Measurements from ENCODE around the gene GRIP1.

Gene GRIP1

DNA sequence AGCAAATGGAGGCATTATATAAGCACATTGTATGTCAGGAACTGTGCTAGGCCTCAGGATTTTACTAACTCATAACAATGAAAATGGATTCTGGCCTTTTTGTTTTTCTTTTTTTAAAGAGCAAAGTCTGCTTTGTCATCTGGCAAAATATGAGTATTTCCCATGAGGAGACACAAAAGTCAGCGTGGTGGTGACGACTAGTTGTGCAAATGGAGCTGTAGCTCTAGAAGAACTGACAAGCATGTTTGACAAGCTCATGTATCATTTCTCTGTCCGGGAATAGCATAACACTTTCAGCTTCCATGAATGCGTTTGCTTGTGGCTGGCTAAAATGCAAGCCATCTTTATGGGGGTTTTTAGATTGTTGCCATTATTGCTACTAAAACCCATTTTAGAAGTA is 248.8 kb downstream of the GRIP1 start:
- no peak for DNase-seq

DNA sequence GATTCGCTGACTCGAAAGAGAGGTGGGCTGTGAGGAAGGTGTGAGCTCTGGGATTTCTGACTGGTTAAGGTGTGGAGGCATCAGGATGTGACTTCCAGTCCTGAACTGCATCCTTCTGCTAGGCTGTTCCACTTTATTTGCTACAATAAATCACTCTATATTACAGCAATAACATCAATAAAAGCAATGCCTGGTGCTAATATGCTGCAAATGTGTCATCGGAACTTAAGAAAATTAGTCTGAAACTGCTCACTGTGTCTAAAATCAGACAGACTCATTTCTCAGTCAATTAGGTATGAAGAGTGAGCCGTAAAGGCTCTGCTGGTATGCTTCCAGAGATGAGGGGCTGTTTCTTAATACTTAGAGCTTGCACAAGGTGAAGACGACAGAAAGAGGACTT is 250.0 kb downstream of the GRIP1 start:
- DNase-seq: no peak

- DNase-seq: no peak
Measured at GRCh38 chr12:66428261-66428660, 250.6 kb downstream of the GRIP1 start.

GRCh38 chr12:66426696-66427095 is 252.2 kb downstream of the GRIP1 start:
- no peak for DNase-seq

DNA sequence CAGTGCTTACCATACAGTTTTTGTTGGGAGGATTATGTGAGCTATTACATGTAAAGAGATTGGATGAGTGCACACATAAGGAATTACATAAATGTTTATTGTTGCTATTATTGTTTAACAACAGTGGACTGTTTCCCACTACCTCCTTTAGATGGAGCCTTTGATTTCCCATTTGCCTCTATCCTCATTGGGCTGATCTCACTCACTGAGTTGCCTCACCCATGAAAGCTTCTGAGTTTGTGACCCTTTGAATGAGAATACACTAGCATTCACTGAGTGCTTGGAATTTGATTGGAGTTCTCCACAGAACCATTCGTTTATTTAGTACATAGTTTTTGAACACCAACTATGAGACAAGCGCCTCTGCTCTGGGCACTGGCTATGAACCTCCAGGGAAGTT is 255.6 kb downstream of the GRIP1 start:
- no peak for DNase-seq

GRCh38 chr12:66418908-66419307 is 260.0 kb downstream of the GRIP1 start:
- no peak for DNase-seq

DNA sequence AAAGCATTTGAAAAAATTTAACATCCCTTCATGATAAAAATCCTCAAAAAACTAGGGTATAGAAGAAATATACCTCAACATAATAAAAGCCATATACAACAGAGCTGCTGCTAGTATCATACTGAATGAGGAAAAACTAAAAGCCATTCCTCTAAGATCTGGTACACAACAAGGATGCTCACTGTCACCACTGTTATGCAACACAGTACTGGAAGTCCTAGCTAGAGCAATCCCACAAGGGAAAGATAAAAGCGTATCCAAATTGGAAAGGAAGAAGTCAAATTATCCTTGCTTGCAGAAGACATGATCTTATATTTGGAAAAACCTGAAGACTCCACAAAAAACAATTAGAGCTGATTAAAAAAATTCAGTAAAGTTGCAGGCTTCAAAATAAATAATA is 261.7 kb downstream of the GRIP1 start:
- no peak for DNase-seq

DNA sequence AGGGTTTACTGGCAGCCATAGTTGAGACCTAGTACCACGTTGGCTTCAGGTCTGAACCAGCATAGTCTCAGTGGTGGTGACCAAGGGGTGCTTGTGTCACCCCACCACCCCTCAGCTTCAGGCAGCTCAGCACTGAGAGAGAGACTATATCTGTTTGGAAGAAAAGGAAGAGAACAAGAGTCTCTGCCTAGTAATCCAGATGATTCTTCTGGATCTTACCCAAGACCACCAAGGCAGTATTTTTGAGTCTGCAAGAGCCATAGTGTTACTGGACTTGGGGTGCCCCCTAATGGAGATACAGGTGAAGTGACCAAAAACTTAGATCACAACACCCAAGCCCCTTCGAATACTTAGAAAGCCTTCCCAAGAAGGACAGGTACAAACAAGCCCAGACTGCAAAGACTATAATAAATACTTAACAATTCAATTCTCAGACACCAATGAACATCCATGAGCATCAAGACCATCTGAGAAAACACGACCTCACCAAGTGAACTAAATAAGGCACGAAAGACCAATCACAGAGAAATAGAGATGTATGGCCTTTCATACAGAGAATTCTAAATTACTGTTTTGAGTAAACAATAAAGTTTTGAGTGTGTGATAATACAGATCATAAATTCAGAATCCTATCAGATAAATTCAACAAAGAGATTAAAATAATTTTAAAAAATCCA is 269.5 kb downstream of the GRIP1 start:
- DNase-seq: peak; percentile 61

DNA sequence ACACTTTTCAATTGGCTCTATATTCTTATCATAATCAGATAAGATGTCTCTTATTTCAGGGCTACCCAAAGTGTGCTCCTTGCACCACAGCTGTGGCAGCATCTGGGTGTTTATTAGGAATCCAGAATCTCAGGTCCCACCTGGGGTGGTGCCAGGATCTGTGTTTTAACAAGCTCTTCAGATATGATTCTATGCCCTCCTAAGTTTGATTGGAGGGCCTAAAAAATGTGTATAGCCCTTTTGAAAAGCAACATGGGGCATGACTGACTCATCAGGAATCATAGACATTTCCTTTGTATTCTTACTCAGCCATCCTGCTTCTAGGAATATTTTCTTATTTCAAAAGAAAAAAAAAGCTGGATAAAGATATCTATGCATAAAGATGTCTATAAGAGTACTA is 273.5 kb downstream of the GRIP1 start:
- DNase-seq: no peak

- DNase-seq: no peak
Measured at GRCh38 chr12:66403746-66404145, 275.1 kb downstream of the GRIP1 start.

- DNase-seq: no peak
Measured at GRCh38 chr12:66399911-66400306, 279.0 kb downstream of the GRIP1 start.

DNA sequence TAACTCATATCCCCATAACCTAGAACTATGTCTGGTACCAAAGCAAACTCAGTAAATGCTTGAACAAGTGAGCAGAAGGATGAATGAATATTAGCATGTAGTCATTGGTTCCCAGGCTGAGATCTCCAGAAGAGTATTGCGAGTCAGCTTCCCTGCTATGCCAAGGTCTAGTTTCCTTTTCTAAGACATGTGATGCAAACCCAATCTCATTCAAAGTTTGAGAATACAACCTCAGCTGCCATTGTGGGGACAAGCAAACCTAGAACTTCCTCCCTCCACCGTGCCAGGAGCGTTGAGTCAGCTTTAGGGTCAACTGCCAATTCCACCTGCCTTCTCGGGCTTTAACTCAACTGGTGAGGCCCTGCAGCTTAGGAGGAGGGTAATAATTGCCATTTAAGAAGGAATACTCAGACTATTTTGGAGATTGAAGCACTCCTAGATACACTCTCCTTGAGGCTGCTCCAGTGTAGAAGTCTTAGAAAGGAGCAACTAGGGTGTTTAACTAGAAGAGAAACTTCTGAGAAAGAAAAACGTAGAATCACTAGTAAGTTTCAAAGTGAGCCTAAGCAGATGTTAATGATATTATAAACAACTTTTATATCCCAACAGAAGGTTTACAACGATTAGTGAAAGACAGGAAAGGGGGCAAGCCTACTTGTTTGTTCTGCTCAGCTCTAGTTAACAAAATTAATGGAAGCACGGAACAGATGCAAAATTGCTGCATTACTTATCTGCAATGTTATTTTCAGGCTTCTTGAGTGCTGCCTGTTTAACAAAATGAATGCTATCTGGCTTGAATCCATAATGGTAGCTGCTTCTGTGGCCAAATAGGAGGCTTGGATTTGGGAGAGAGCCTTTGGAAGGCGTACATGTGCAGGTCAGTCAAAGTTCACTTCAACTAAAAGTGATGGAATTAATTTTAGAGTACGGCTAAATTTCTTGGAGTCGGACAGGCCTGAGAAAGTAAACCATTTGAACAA is 279.7 kb downstream of the GRIP1 start:
- no peak for DNase-seq

GRCh38 chr12:66397574-66398290 is 281.1 kb downstream of the GRIP1 start:
- no peak for DNase-seq

DNA sequence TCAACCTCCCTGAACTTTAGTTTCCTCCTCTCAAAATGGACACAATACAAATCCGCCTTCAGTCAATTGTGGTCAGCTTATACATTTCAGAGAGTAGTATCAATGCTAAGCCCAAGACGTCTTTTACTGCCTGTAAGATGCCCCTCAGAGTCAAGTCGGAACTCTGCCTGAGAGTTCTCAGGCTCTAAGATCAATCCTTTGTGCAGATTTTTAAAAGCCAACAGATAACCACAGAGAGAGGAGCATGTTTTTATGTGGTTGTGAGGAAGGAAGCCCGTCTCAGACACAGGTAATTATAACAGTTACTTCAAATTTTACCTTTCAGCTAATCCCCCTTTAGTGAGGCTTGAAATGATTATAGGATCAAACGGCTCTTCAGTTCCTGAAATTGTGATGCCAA is 285.0 kb downstream of the GRIP1 start:
- DNase-seq: no peak

DNA sequence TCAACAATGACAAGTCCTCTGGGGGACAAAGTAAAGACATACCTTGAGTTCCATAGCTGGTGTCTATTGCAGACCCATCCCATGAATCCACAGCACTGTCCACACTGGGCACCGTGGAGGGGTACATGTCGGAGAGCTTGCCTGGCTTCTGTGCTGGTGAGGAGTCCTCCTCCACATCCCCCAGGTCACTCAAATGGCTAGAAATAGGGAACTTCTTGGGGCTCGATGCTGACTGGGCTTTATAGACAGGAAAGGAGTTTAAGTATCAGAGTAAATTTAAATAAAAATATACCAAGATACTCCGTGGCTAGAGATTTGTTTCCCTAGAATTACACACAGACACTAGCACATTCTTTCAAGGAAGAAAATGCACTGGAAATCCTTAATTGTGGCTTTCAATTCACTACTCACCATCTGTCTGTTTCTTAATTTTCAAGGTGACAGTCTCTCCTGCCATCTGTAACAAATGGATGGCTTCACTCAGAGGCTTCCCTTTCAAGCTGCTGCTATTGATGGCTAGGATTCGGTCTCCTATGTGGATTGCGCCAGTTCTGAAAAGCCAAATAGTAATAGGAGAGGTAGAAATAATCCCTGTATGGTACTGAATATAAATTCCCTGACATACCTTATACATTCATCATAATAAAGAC is 286.5 kb downstream of the GRIP1 start:
- no peak for DNase-seq

DNA sequence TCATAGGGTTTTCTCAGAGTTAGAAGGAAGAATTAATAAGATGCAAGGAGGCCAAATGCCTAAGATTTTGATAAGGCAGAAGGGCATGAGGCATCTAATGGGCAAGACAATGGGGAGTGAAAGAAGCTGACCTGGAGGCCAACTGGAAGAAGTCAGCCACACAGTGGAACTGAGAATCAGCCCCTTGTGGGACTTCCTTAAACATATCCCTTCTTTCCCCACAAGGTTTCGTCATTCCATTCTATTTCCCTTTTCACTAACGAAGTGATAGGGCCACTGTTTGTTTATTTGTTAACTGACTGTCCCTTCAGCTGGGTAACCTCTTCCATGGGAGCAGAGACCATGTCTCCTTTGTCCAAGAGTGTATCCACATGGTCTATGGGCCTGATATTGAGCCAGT is 290.4 kb downstream of the GRIP1 start:
- DNase-seq: no peak

DNA sequence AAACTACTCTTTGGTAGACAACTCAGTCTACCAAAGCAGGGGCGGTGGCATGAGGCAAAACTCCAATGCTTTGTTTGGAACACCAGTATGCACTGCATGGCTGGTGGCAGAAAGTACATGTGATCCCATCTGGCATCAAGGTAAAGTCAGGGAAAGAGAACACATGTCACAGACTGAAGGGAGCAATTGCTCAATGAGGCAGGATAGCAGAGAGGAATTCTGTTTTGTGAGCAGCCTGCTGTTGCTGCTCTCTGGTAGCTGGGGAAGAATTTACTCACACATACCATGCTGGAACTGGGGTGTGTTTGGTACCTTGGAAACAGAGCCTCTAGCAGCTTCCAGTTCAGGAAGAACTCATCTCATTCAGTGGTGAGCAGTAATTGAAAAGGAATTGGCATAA is 291.8 kb downstream of the GRIP1 start:
- no peak for DNase-seq

DNA sequence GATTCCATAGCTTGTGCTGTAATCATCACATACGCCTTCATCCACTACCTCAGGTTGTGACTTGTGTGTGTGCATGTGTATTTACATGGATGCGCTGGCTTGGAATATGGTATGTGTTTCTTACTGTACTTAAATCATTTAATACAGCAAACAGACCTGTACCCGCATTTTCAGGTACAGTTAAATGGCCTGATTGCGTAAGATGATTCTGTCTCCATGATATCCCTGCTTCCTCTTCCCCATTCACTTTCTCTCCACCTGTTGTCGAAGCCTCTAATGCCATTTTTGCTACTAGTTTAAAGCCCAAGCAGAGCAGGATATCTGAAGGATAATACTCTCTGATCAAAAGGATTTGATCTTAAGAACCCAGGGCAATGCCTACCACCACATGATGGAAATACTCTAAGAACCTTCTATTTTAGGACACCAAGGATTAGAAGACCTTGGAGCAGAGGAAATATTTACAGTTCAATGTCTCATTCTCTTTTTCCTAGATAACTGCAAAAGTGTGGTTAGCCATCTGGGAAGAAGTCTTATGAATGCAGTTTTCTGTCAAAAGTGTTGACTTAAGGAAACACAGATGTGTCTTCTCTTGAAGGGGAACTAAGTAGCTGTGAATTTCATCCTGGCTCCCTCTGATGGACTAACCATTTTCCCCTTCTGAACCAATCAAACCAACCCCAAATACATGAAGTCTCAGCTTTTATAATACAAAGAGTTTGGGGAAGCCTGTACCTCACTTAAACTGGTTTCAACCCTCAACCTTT is 297.9 kb downstream of the GRIP1 start:
- DNase-seq: no peak

- DNase-seq: no peak
Measured at GRCh38 chr12:66379616-66380015, 299.3 kb downstream of the GRIP1 start.

DNA sequence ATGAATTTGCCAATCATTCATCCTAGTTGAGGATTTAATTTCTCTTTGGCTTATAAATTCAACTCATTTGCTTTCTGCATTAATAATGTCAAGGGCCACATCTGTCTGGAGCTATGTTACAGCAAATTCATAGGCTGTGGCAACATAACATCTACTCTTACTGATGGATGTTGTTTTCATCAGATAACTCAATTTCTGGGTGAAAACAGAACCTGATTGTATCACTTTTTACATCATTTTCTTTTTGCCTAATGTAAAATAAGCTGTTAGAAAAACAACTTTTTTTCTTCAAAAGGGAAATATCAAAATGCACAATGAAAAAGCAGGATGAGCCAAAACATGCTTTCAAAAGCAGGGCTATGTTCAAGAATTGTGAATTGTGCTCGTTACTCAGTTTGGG is 303.3 kb downstream of the GRIP1 start:
- no peak for DNase-seq

DNA sequence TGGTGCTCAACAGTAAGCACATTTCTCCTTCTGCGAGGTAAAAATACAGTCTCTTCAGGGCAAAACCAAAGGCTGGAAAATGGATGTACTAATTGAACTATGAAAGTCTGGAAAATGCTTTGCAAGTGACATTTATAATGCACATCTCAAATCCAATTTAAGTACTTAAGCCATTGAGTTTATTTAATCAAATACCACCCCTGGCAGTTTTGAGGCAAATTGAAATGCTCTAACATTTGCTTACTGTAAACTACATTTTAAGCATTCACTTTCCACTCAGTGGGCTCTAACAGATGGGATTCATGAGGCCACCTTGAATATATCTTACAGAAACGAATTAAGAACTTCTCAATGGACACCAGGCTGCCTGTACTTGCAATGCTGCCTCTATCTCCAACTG is 306.9 kb downstream of the GRIP1 start:
- no peak for DNase-seq

DNA sequence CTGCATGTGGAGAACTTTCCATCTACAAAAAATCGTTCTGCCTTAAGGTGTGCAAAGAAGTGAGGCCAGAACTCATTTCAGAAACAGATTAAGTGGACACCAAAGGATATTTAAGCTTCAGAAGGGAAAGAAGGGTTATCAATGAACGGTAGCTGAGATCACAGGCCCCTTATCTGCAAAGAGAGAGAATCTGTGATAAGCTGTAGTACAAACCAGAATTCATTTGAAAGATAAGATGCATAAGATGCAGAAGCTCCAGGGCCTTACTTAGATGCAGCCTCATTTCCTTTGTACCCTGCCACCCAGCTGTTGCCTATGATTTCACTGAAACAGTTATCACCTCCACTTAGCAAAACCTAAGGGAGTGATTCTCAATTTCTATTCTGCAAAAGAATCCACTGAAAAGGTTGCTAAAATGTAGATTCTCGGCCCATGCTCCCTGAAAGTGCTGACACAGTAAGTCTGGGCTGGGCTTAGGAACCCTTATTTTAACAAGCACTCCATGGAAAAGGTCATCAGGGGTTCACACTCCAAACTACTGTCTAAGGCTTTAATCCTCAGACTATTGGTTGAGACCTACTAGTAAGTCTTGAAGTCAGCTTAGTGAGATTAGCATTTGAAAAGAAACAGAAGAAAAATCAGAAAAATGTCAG is 311.7 kb downstream of the GRIP1 start:
- DNase-seq: no peak
